Pancreas (tissue), 10 donors: ENCODE data around the gene ZG16. TPM values are rescaled to one million over a fixed set of nuclear protein-coding genes. Genes with fewer than 3 reads are reported as not detected.

Experiments
- ATAC-seq, 4 donors: fragments of 200-7000 bp; cut with Tn5 transposase; one replicate each; pipeline versions ENCODE4 v1.8.0 to v1.9.1; 2020; ENCODE audit warnings: mild to moderate bottlenecking in 4 of 4, moderate library complexity in 4 of 4
- DNase-seq, 6 donors: peaks; one replicate each; pipeline ENCODE4 v3.0.0-alpha.2; 2020
- FAIRE-seq: peaks from 2 replicates; lab custom pipeline; 2012; peaks lifted over from hg19 to GRCh38; lab: Jason Lieb, UNC
- H3K27ac ChIP-seq, 4 donors: fragments of 200-600 bp; sonication (generic); 1 replicate in 3 of 4; 2 replicates in 1 of 4; pipeline versions ENCODE4 v1.5.0 to v1.8.0; 2020
- H3K27me3 ChIP-seq, 4 donors: fragments of 200-600 bp; one replicate each; pipeline ENCODE4 v1.8.0; 2021
- H3K36me3 ChIP-seq, 3 donors: fragments of 200-600 bp; sonication (generic) in 1 of 3; one replicate each; pipeline versions ENCODE4 v1.5.0 to v1.8.0; 2020 to 2021
- H3K4me1 ChIP-seq, 3 donors: fragments of 200-600 bp; one replicate each; pipeline ENCODE4 v1.8.0; 2021
- H3K4me3 ChIP-seq, 4 donors: fragments of 200-600 bp; sonication (generic) in 2 of 4; one replicate each; pipeline versions ENCODE4 v1.5.0 to v1.8.0; 2020 to 2021
- H3K9me3 ChIP-seq, 4 donors: fragments of 200-600 bp; one replicate each; pipeline ENCODE4 v1.8.0; 2021
- CTCF ChIP-seq, 4 donors: fragments of 200-600 bp; sonication (generic) in 3 of 4; IDR thresholded peaks; one replicate each; pipeline versions ENCODE4 v1.5.0 to v1.8.0; 2021; ENCODE audit warnings: antibody characterized with exemption in 4 of 4
- WGBS, 2 donors: extraction: QIAGEN DNeasy Blood & Tissue Kit; methylation state at CpG; one replicate each; pipeline ENCODE4 v1.1.7; 2013; 5-methylcytosine and 5-hydroxymethylcytosine counted together
- intact Hi-C, 3 donors: fragments of 100-400 bp; cut with DNase I; formaldehyde crosslinking; loops; one replicate each; pipeline versions ENCODE4 v1.11.1 to v1.14.2; 2022
- polyA plus RNA-seq, 2 donors: library from polyadenylated mRNA; stranded (reverse); fragments of 200-250 nt; gene quantifications; one replicate each; pipeline ENCODE4 v1.2.3, GENCODE V29; 2013
- total RNA-seq, 6 donors: library from RNA; stranded (reverse); fragmentation: NEBNext Ultra II Directional in 4 of 6; extraction: Animal tissue kit (Norgen Biotek cat#: 25700) in 4 of 6; gene quantifications; one replicate each; pipeline versions ENCODE4 v1.2.1 to v1.2.4, GENCODE V29; 2021 to 2023
- donor health status: healthy with polysubstance abuse.
- donor health status: DM: no; HTN: no; CAD: no; lungs with moderate emphysema.
- donor health status: DM: no; HTN: no; CAD: no.
- donor health status: control.
- donor health status: control.
- donor health status: Bipolar disorder and iron deficiency.
- donor health status: DM: yes; HTN: yes; CAD: no.
- donor health status: DM: no; HTN: no; CAD: no.
- donor health status: DM: no; HTN: no; CAD: no.
- donor health status: DM: yes; HTN: yes; CAD: no.

The ZG16 gene
- total and polyA plus RNA-seq, 8 donors = 0.06 to 3.1 (median 1.1) TPM

GRCh38 chr16:29813644-29814562 is 35.8 kb downstream of the ZG16 start:
- intact Hi-C loops = no loop called here
- WGBS, 2 donors = 86 to 88% methylated on average over 24 of the region's 24 CpGs
- Histone ChIP-seq H3K4me3 (no peak overlapping the region), H3K4me1 (peaks cover 6 to 35% (median 6%) of the 10 kb centered on the region in 3 donors), H3K27ac (no peak overlapping the region), H3K36me3 (peaks cover 0 to 8% (median 0%) of the 10 kb centered on the region in 3 donors), H3K27me3 (no peaks in the 10 kb centered on the region), H3K9me3 (no peaks in the 10 kb centered on the region)
- ATAC-seq = no peak
- peak in 1 of 6 donors; percentile 71 for DNase-seq
- no peak for FAIRE-seq
- no peak for TF ChIP-seq CTCF (IDR thresholded peaks at IDR 0.05)

GRCh38 chr16:29814592-29814991 is 36.5 kb downstream of the ZG16 start:
- H3K36me3 ChIP-seq = peaks cover 0 to 8% (median 0%) of the 10 kb centered on the region in 3 donors
- no peaks in the 10 kb centered on the region for H3K27me3 ChIP-seq
- H3K4me1 ChIP-seq = peaks cover 6 to 37% (median 11%) of the 10 kb centered on the region in 3 donors
- WGBS, 2 donors = 92 to 93% methylated on average over 4 to 5 of the region's 5 CpGs
- peak in 1 of 6 donors; percentile 69 for DNase-seq
- intact Hi-C loops = no loop called here
- no peak overlapping the region for H3K27ac ChIP-seq
- ATAC-seq = no peak
- TF ChIP-seq CTCF (IDR thresholded peaks at IDR 0.05) = no peak
- H3K9me3 ChIP-seq = no peaks in the 10 kb centered on the region
- FAIRE-seq = no peak
- H3K4me3 ChIP-seq = no peak overlapping the region

- intact Hi-C loops = no loop called here
- H3K36me3 ChIP-seq = peaks cover 0 to 8% (median 0%) of the 10 kb centered on the region in 3 donors
- peaks cover 9 to 42% (median 16%) of the 10 kb centered on the region in 3 donors for H3K4me1 ChIP-seq
- FAIRE-seq (no peak), DNase-seq (peak in 5 of 6 donors; percentile 44 to 83 (median 63)), ATAC-seq (no peak)
- H3K27ac ChIP-seq = peak overlapping the region in 3 of 4 donors; percentile 84 to 94 (median 90)
- peak overlapping the region; percentile 26 to 84 (median 60) for H3K4me3 ChIP-seq
- 12 to 15% methylated on average over 39 of the region's 39 CpGs for WGBS, 2 donors
- TF ChIP-seq CTCF (IDR thresholded peaks at IDR 0.05) = no peak
- no peaks in the 10 kb centered on the region for H3K9me3 ChIP-seq
- H3K27me3 ChIP-seq = no peaks in the 10 kb centered on the region
Observed at GRCh38 chr16:29815032-29815721, 37.1 kb downstream of the ZG16 start.

- peak; percentile 81 to 94 (median 87) for TF ChIP-seq CTCF (IDR thresholded peaks at IDR 0.05)
- peak; percentile 95 to 99 (median 98) for DNase-seq
- Histone ChIP-seq H3K9me3 (no peaks in the 10 kb centered on the region), H3K4me1 (peaks cover 9 to 35% (median 16%) of the 10 kb centered on the region in 3 donors), H3K4me3 (peak within 1 kb of the TSS; percentile 43 to 84 (median 60)), H3K27ac (peak within 1 kb of the TSS; percentile 78 to 94 (median 87)), H3K36me3 (peaks cover 0 to 8% (median 0%) of the 10 kb centered on the region in 3 donors), H3K27me3 (no peaks in the 10 kb centered on the region)
- intact Hi-C loops = no loop called here
- FAIRE-seq = peak; percentile 79
- ATAC-seq = peak; percentile 72 to 82 (median 78)
- WGBS, 2 donors = 0% methylated on average over 65 to 70 of the region's 70 CpGs
Observed at GRCh38 chr16:29815793-29816693, 38.0 kb downstream of the ZG16 start, which contains the start of gene PAGR1. TSS of gene PAGR1 (plus strand) at chr16:29816152. CDS start at chr16:29816526, 374 bp downstream.
